ENCODE measurements around the gene LTO1. TPM values are rescaled to one million over a fixed set of nuclear protein-coding genes. Genes with fewer than 3 reads are reported as not detected.

LTO1 gene
- polyA plus RNA-seq, 1 of the 3 experiments (the other 2 are of a cell fraction), result 30.8 TPM

DNA sequence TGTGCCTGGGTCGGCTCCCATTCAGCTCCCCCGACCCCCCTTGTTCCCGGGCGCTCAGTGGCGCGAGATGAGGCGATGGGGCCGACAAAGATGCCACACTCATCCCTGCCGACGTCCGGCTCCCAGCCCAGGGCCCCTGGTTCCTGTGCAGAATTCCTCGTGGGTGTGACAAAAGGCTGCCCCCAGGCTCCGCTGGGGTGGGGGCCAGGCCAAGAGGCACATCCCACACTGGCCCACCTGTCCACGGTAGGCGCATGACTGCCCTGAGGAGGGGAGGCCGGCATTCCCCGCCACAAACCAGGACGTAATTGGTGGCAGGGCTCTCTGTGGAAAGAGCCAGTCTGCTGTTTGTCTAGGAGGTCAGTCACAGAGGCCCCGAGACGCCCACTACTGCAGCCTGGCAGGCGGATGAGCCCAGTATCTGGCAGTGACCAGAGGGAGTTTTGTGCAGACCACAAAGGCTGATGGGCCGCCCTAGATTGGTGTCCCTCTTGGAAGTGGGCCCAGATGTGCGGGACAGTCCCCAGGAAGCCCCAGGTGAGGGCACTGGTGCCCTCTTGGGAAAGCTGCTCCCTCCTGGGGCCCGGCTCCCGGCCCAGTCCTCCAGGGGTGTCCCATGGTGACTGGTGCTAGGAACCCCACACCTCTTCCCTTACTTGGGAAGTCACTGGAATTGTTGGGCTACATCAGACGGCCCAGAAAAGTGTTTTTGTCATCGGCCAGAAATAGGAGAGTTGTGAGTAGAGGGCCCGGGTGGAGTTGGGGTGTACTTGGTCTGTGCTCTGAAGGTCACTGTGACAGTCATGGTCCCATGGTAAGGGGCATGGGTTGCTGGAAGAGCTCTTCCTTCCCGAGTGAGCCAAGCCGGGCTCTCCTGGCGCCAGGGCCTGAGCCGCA, 28.4 kb downstream of the LTO1 start:
- ChIA-PET POLR2A (interaction anchor here (1.4 to 4.9 kb wide), 2 partner anchors 9 to 541 kb away, joined by 3 to 27 read pairs; no protein-coding TSS in a partner anchor), CTCF (interaction anchor here (0.5 to 11.0 kb wide), 8 partner anchors 9 to 544 kb away, joined by 3 to 403 read pairs (median 26); no protein-coding TSS in a partner anchor)
- Histone ChIP-seq H3K9me3 (no peaks in the 10 kb centered on the region), H3K9me2 (no peaks in the 10 kb centered on the region), H3K4me3 (ENCODE audit: low read depth in 2 of 2, low read length in 1 of 2) (peak overlapping the region in 1 of 2 experiments; percentile 96; a peak in 1 of 4 replicates), H3K4me1 (ENCODE audit: control insufficient read depth in 1 of 2, insufficient read depth in 2 of 2, low read depth in 1 of 2, low read length in 1 of 2) (peaks cover 44 to 58% of the 10 kb centered on the region in 2 experiments; a peak in 2 of 4 replicates), H2AFZ (ENCODE audit: low read depth) (no peak overlapping the region), H3K27ac (ENCODE audit: low read depth in 2 of 2, low read length in 1 of 2) (peak overlapping the region; percentile 55 to 57), H3K27me3 (ENCODE audit: insufficient read depth) (no peaks in the 10 kb centered on the region), H3K9ac (peak overlapping the region; percentile 100; the same call in 1 of the 2 replicates), H3K79me2 (ENCODE audit: insufficient read depth) (peaks cover 96% of the 10 kb centered on the region), H3K4me2 (peak overlapping the region; percentile 97), H3K36me3 (replicated peaks in 1 of 2; ENCODE audit: control insufficient read depth in 1 of 2, insufficient read depth in 2 of 2, low read length in 1 of 2) (peaks cover 80 to 81% of the 10 kb centered on the region in 2 experiments), H4K20me1 (ENCODE audit: insufficient read depth) (peaks cover 93% of the 10 kb centered on the region), H3F3A (replicated peaks; ENCODE audit: insufficient read depth) (peaks cover 65% of the 10 kb centered on the region)
- TF ChIP-seq, protein P1, sequence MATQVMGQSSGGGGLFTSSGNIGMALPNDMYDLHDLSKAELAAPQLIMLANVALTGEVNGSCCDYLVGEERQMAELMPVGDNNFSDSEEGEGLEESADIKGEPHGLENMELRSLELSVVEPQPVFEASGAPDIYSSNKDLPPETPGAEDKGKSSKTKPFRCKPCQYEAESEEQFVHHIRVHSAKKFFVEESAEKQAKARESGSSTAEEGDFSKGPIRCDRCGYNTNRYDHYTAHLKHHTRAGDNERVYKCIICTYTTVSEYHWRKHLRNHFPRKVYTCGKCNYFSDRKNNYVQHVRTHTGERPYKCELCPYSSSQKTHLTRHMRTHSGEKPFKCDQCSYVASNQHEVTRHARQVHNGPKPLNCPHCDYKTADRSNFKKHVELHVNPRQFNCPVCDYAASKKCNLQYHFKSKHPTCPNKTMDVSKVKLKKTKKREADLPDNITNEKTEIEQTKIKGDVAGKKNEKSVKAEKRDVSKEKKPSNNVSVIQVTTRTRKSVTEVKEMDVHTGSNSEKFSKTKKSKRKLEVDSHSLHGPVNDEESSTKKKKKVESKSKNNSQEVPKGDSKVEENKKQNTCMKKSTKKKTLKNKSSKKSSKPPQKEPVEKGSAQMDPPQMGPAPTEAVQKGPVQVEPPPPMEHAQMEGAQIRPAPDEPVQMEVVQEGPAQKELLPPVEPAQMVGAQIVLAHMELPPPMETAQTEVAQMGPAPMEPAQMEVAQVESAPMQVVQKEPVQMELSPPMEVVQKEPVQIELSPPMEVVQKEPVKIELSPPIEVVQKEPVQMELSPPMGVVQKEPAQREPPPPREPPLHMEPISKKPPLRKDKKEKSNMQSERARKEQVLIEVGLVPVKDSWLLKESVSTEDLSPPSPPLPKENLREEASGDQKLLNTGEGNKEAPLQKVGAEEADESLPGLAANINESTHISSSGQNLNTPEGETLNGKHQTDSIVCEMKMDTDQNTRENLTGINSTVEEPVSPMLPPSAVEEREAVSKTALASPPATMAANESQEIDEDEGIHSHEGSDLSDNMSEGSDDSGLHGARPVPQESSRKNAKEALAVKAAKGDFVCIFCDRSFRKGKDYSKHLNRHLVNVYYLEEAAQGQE (IDR thresholded peaks at IDR 0.05; ENCODE audit: low read depth, low read length), result no peak
- TF ChIP-seq TCF12 (IDR thresholded peaks at IDR 0.05) (no peak), ELF1 (IDR thresholded peaks at IDR 0.05) (0 out of 2 replicates have a peak, but pooled peaks have one; percentile 15)
- whole genome bisulfite sequencing (ENCODE audit: low lambda C conversion rate), result 64% methylated on average over 16 of the region's 32 CpGs
- DNase-seq, result peak; percentile 61

DNA sequence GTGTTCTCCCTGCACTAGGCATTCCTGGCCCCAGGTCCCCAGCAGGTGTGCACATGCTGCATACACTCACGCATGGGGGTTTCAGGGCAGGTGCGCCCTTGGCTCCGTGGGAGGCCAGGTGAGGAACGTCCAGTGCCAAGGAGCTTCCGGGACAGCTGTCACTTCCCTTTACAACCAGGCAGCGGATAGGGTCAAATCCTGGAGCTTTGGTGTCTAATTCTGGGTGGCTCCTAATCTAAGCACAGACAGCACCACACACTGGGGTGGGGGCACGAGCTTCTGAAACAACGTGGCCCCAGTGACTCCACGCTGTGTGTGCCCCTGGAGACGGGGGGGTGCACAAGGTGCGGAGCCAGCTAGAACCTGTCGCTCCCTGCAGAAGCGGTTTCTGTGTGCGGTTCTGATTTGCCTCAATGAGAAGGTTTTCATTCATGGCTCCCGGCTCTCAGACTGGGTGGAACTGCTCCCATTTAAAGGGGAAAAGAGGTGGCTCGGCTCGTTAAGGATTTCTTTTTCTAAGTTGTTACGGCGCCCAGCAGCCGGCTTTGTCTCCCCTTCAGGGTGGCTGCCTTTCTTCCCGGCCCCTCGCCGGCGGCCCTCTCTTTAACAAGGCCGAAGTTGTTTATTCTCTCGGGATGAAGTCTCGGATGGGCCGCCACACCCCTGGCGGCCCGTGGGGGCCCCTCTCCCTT, 29.2 kb downstream of the LTO1 start:
- Histone ChIP-seq H3K36me3 (replicated peaks in 1 of 2; ENCODE audit: control insufficient read depth in 1 of 2, insufficient read depth in 2 of 2, low read length in 1 of 2) (peaks cover 72 to 73% of the 10 kb centered on the region in 2 experiments), H3K79me2 (ENCODE audit: insufficient read depth) (peaks cover 98% of the 10 kb centered on the region), H2AFZ (ENCODE audit: low read depth) (no peak overlapping the region), H3K9me2 (no peaks in the 10 kb centered on the region), H3K4me1 (ENCODE audit: control insufficient read depth in 1 of 2, insufficient read depth in 2 of 2, low read depth in 1 of 2, low read length in 1 of 2) (peaks cover 44 to 50% of the 10 kb centered on the region in 2 experiments; a peak in 2 of 4 replicates), H3F3A (replicated peaks; ENCODE audit: insufficient read depth) (peaks cover 61% of the 10 kb centered on the region), H3K4me3 (ENCODE audit: low read depth in 2 of 2, low read length in 1 of 2) (peak overlapping the region in 1 of 2 experiments; percentile 96; a peak in 1 of 4 replicates), H3K4me2 (peak overlapping the region; percentile 97), H3K9ac (peak overlapping the region; percentile 100), H3K9me3 (no peaks in the 10 kb centered on the region), H3K27me3 (ENCODE audit: insufficient read depth) (no peaks in the 10 kb centered on the region), H3K27ac (ENCODE audit: low read depth in 2 of 2, low read length in 1 of 2) (peak overlapping the region; percentile 55 to 57), H4K20me1 (ENCODE audit: insufficient read depth) (peaks cover 91% of the 10 kb centered on the region)
- TF ChIP-seq FOXJ3 (CRISPR knock-in tag; IDR thresholded peaks at IDR 0.05), result no peak
- TF ChIP-seq NFIC (IDR thresholded peaks at IDR 0.05; ENCODE audit: borderline replicate concordance), result no peak
- TF ChIP-seq, protein P2, sequence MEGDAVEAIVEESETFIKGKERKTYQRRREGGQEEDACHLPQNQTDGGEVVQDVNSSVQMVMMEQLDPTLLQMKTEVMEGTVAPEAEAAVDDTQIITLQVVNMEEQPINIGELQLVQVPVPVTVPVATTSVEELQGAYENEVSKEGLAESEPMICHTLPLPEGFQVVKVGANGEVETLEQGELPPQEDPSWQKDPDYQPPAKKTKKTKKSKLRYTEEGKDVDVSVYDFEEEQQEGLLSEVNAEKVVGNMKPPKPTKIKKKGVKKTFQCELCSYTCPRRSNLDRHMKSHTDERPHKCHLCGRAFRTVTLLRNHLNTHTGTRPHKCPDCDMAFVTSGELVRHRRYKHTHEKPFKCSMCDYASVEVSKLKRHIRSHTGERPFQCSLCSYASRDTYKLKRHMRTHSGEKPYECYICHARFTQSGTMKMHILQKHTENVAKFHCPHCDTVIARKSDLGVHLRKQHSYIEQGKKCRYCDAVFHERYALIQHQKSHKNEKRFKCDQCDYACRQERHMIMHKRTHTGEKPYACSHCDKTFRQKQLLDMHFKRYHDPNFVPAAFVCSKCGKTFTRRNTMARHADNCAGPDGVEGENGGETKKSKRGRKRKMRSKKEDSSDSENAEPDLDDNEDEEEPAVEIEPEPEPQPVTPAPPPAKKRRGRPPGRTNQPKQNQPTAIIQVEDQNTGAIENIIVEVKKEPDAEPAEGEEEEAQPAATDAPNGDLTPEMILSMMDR (IDR thresholded peaks at IDR 0.05), result no peak
- TF ChIP-seq, protein P3, sequence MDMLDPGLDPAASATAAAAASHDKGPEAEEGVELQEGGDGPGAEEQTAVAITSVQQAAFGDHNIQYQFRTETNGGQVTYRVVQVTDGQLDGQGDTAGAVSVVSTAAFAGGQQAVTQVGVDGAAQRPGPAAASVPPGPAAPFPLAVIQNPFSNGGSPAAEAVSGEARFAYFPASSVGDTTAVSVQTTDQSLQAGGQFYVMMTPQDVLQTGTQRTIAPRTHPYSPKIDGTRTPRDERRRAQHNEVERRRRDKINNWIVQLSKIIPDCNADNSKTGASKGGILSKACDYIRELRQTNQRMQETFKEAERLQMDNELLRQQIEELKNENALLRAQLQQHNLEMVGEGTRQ (IDR thresholded peaks at IDR 0.05; ENCODE audit: borderline replicate concordance, low read depth, low read length), result no peak
- TF ChIP-seq EP300 (IDR thresholded peaks at IDR 0.05; ENCODE audit: borderline replicate concordance in 1 of 2, low read depth in 1 of 2, low read length in 1 of 2), result no peak
- TF ChIP-seq YY1 (IDR thresholded peaks at IDR 0.05; ENCODE audit: low read depth), result no peak
- no peak for TF ChIP-seq TAF1 (IDR thresholded peaks at IDR 0.05; ENCODE audit: borderline replicate concordance, low read depth, low read length)
- no peak for TF ChIP-seq FOXM1 (IDR thresholded peaks at IDR 0.05; ENCODE audit: low read depth)
- TF ChIP-seq GATA2 (CRISPR knock-in tag; IDR thresholded peaks at IDR 0.05), result no peak
- DNase-seq, result no peak
- ChIA-PET POLR2A (interaction anchor here (0.8 to 4.9 kb wide), 5 partner anchors 8 to 545 kb away, joined by 3 to 27 read pairs (median 3); partner anchors contain the start of gene LTO1), CTCF (interaction anchor here (0.5 to 11.0 kb wide), 13 partner anchors 10 to 543 kb away, joined by 3 to 403 read pairs (median 17); partner anchors contain the start of gene LTO1)
- 82% methylated on average over 24 of the region's 30 CpGs for WGBS (ENCODE audit: low lambda C conversion rate)
